HUDEP-2 (cell line): ENCODE data around the gene SPACA4.

ENCODE experiments used
- DNase-seq, 76 experiments: peaks; one replicate each; lab custom pipeline; 2025; ENCODE audit not compliant: unreplicated experiment in 76 of 76; lab: John Stamatoyannopoulos, UW

Gene SPACA4

DNA sequence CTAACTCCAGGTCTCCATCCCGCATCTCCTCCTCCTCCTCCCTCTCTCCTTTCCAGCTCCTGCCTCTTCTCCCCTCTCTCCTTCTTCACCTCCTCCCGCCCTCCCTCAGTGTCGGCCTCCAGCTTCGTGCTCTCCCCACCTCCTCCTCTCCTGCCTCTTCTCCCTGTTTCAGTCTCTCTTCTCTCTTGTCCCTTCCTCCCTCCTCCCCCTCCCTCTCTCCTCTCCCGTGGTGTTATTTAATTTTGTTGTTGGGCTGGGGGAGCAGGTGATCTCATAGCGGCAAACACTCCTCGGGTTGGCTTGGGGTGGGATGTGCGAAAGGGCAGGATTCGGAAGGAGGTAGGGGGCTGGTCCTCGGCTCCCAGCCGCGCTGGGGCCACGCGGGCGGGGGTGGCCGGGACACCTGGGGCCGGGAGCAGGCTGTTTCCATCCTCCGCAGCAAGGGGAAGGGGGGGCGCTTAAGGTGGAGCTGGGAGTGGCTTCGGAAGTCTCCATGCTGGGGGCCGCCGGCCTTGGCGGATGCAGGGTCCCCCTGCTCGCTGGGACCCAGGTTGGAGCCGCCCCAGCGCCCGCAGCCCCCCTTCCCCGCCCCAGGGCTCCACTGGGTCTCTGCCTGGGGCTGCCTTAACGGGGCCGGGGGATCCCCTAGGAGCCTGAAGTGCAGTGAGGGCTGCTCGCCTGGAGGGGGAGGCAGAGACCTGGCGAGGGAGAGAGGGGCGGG, 39.6 kb downstream of the SPACA4 start, which contains the start of gene CA11:
Gene CA11, minus strand, starts transcription at position 187 of the 721 bp plus-strand sequence. CDS start 555 bp downstream, outside the sequence.
- peak in 67 of 76 experiments; percentile 46 to 96 (median 85) for DNase-seq

DNA sequence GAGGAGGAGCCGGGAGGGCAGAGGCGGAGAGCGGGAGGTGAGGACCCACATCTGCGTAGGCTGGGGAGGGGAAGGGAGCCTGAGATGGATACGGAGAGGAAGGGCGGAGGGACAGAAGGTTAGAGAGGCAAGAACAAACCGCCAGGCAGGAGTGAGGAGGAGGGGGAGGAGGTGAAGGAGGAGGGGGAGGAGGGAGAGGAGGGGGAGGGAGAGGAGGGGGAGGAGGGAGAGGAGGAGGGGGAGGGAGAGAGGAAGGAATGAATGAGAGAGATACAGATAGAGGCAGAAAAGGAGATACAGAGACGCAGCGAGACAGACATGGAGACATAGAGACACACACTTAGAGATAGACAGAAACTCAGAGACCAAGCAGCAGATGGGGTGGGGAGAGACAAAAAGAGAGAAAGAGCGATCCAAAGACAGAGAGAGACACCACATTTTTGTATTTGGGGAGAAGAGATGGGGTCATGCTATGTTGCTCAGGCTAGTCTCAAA, 40.2 kb downstream of the SPACA4 start:
- peak in 5 of 76 experiments; percentile 48 to 93 (median 81) for DNase-seq

DNA sequence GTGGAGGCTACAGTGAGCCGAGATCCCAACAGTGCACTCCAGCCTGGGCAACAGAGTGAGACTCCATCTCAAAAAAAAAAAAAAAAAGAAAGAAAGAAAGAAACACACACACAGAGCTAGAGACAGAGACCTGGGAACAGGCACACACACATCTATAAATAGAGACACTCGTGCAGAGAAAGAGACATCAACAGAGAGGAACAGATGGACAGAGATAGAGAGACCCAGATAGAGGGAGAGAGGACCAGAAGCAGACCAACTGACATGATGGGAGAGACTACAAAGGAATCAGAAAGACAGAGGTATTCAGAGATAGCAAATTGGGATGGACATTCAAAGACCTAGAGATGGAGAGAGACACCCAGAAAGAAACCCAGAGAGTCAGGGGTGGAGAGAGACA, 41.6 kb downstream of the SPACA4 start:
- no peak for DNase-seq

DNA sequence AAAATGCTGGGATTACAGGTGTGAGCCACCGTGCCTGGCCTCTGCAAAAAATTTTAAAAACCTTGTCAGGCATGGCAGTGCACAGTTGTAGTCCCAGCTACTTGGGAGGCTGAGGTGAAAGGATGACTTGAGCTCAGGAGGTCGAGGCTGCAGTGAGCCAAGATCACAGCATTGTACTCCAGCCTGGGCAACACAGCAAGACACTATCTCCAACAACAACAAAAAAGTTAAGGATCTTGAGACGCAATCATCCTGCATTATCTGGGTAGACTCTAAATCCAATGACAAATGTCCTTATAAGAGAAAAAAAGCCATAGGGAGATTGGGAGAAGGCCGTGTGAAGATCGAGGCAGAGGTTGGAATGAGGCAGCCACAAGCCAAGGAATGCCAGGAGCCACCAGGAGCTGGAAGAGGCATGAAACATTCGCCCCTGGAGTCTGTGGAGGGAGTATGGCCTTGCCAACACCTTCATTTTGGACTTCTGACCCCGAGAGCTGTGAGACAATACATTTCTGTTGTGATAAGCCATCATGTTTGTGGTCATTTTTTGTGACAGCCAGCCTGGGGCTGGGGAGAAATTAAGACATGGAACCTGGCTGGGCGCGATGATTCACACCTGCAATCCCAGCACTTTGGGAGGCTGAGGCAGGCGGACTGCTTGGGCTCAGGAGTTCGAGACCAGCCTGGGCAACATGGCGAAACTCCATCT, 44.6 kb downstream of the SPACA4 start:
- DNase-seq: no peak

DNA sequence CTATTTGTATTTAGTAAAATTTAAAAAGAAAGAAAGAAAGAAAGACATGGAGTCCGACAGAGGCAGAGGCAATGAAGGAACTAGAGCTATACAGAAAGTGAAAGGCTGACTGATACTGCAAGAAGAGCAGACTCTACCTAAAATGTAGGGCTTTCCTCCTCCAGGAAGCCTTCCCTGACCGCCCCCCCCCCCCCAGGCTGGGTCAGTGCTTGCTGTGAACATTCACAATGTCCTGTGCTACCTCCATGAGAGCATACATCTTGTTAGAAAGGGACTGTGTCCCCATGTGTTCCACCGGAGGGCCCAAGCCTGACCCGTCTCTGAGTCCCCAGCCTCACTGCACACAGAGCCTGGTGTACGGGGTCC, 45.1 kb downstream of the SPACA4 start:
- DNase-seq: no peak

DNA sequence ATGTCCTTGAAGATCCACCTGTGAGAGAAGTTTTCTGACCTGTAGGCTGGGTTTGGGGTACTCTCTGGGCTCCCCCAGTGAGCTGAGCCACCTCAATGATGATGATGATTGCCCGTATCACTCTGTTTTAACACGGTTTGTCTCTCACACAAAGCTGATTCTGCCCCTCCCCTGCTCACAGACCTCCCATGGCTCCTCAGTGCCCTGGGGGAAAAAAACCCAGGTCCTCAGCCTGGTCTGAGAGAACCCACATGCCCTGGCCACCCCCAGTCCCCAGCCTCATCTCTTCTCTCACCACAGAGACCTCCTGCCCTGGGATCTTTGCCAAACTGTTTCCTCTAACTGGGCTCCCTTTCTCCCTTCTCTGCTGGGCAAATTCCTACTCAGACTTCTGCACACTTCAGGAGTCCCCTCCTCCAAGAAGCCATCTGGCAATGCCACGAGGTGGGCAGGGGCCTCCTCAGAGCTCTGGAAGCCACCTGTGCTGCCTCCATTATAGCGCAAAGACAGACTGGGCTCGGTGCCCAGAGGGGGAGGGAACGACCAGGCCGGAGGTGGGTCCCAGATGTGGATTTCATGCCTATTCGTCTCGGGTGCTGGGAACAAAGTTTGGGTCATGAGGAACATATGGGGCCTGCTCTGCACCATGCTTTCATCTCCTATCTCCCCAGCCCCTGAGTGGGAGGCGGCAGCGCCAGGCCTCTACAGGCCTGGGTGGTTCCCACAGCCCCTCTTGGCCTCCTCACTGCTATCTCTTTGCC, 47.9 kb downstream of the SPACA4 start:
- DNase-seq: peak in 58 of 76 experiments; percentile 16 to 76 (median 54)

DNA sequence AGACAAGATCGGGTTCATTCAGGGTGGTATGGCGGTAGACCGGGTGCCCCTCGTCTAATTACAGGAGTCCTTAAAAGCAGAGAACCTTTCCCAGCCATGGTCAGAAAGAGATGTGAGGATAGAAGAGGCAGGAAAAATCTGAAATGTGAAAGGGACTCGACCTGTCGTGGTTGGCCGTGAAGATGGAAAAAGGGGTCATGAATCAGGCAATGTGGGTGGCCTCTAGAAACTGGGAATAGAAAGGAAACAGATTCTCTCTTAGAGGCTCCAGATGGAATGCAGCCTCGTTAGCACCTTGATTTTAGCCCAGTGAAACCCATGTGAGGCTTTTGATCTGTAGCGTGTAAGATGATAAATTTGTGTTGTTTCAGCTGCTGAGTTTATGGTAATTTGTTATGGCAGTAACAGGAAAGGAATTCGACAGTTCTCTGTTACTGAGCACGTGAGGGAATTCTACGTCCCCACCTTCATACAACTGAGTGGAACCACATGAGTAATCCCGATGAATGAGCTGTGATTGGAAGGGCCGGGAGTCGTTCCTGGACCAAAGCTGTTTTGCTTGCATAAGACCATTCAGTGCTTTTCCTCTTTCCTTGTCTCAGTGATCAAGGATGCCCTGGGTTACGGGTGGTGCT, 50.4 kb downstream of the SPACA4 start:
- DNase-seq: no peak
